Inflammatory macrophage treated with lipopolysaccharide for 4 hours (primary cell): ENCODE results near the gene ZHX3.

Experiments used
- DNase-seq: peaks from one replicate; pipeline ENCODE4 v3.0.0-alpha.2; 2020

Gene ZHX3

DNA sequence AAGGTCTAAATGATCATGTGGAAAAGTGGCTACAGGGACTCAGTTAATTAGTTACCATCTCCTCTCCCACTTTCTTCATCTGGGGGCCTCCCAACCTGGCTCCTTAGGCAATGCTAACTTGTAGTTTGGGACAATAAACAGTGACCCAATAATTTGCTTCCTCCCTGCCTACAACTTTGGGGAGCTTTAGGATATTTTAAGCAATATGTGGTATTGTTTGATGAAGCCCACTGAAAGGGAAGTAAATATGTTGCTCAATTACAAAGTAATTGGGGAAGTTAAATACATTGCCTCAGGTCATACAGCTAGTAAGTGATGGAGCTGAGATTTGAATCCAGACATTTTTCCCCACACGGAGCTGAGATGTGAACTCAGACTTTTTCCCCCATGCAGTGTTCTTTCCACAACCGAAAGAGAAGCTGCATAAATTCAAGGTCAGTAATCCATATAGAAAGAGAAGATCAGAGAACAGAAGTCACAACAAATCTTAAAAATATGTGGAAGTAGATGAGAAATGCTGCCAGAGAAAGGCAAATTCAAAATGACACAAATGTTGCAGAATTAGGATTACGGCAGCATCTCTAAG, 26.6 kb downstream of the ZHX3 start:
- peak; percentile 76 for DNase-seq

DNA sequence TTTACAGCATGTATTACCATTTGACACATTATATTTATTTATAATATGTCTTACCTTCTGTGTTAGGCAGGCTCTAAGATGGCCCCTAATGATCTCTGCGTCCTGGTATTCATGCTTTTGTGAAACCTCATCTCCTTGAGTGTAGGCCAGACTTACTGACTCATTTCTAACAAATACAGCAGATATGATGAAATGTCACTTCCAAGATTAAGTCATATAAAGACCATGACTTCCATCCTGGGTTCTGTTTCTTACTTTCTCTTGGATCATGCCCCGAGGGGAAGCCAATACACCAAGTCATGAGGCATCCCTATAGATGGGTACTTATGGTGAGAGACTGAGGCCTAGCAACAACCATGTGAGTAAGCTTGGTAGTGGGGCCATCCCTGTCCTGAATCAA, 30.2 kb downstream of the ZHX3 start:
- peak; percentile 29 for DNase-seq

DNA sequence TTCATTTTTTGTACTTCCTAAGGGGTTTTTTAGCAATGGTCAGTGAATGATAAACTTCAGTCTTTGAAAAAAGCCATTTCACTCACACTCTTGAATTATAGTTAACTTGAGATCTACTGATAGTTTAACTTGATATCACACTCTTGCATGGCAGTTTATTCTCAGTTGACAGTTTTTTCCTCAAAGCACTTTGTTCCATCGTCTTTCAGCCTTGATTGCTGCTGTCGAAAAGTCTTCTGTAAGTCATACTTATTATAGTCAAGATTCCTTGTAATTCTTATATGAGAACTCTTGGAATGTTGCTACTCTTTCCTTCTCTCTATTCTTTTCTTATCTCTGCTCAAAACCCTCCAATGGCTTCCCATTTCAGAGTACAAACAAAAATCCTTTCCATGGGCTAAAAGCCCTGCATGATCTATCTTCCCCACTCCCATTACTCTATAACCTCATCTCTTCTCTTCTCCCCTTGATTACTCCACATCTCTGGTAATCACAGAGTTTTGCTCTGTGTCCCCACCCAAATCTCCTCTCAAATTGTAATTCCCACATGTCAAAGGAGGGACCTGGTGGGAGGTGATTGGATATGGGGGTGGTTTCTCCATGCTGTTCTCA, 31.2 kb downstream of the ZHX3 start:
- DNase-seq = no peak

DNA sequence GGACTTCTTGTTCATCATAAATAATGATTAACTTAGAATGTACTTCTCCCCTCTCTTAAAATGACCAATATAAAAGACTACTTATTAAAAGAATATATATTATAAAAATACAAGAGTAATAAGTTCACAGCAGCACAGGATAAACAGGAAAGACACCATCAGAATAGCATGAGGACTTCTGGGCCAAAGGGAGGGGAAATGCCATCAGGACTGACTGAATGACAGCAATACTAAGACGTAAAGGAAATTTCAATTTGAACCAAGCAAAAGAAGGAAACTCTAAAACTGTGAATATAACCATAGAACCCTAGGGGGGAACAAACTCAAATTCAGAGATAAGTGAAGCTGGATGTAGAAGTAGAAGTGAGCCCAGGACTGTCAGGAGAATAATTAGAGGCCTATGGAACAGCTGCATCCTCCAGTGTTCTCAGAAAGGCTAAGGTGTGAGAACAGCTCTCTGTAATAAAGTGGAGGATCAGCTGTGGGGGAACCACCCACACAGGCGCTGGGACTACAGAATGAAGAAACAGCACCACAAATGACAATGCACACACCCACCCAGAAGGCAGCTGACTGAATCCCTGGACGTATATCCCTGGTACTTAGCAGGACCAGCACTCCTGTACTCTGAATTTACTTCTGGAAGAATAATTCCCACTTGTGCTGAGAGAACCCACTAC, 37.8 kb downstream of the ZHX3 start:
- no peak for DNase-seq

DNA sequence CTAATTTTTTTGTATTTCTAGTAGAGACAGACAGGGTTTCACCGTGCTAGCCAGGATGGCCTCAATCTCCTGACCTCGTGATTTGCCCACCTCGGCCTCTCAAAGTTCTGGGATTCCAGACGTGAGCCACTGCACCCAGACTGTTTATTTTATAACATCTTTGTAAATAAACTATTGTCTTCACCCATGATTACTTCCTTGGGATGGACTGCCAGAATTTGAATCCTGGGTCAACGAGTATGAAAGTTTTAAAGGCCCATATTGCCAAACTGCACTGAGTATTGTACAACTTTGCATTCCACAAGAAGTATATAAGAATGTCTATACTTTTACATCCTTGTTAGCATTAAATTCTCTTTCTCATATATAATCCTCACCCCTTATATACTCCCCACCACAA, 38.6 kb downstream of the ZHX3 start:
- DNase-seq = no peak

GRCh38 chr20:41277049-41277448, 40.5 kb downstream of the ZHX3 start:
- no peak for DNase-seq

GRCh38 chr20:41276317-41276751, 41.2 kb downstream of the ZHX3 start:
- no peak for DNase-seq

DNA sequence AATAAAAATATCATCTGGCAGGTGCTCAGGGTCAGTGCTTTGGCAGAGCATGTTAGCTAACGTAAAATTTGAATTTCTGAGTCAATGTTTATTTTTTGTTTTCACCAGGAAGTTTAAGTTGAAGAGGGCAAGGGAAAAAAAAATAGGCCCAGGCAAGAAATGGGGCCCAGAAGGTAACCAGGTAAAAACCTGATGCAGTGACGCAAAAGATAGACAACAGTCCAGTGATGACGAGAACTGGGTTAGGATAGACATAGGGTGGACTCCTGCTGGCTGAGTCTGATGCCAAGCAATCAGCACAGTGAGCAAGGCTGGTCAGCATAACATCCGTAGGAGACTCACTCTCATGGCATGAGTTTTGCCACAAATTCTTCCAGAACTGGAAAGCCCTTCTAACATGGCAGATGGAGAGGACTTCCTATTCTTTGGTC, 42.2 kb downstream of the ZHX3 start:
- no peak for DNase-seq

- no peak for DNase-seq
These were observed 43.4 kb downstream of the ZHX3 start for GRCh38 chr20:41274152-41274551.

- DNase-seq = no peak
These were observed 44.1 kb downstream of the ZHX3 start for GRCh38 chr20:41273445-41273844.

- no peak for DNase-seq
These were observed 45.2 kb downstream of the ZHX3 start for GRCh38 chr20:41272339-41272738.

DNA sequence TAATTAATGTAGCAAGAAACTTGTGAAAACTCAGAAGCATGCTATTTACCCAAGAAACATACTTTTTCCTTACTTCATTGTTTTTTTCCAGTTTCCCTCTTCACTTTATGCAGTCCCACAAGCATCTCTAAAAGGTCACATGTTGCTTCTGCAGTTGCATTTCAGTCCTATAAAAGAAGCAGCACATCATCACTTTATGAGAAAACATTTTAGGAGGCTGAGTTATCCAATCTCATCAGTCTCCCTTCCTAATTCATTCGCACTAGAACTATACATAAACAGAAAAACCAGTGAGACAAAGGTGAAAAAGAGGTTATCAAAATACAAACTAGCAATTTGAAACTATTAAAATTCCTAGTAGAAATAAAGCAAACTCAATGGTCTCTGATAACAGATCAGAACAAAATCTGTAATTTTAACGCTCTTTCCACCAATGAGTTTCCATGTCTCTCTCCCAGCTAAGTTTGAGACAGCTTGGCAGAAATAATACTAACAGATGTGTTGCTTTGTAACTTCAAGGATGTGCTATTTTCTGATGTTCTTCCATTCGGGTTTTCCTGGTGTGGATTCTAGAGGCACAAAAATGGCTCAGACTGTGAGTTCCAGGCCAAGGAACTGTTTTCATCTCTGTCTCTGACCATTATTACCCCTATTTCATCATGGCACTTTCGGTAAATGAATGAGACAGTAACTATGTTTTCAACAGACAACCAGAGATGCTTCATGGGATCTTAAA, 48.4 kb downstream of the ZHX3 start:
- DNase-seq = no peak

GRCh38 chr20:41268402-41268801, 49.1 kb downstream of the ZHX3 start:
- DNase-seq = no peak

DNA sequence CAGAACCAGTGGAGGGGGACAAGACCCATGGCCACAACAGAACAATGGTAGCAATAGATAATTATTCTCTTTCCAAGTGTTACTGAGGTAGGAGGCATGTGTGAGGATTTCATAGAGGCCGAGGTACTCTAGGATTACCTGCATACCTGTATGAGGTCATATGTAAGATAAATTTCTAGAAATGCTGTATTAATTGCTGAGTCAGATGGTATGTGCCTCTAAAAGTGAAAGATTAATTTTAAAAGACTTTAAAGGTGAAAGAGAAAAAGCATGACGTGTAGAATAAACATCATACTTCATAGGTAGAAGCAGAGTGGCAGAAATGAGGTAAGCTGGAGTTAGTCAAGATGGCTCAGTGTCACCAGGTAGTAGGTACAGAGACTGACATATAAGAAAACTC, 51.6 kb downstream of the ZHX3 start:
- DNase-seq = no peak

- no peak for DNase-seq
These were observed 52.7 kb downstream of the ZHX3 start for GRCh38 chr20:41264819-41265218.

- no peak for DNase-seq
These were observed 55.5 kb downstream of the ZHX3 start for GRCh38 chr20:41261790-41262717.

GRCh38 chr20:41261260-41261659, 56.3 kb downstream of the ZHX3 start:
- no peak for DNase-seq

DNA sequence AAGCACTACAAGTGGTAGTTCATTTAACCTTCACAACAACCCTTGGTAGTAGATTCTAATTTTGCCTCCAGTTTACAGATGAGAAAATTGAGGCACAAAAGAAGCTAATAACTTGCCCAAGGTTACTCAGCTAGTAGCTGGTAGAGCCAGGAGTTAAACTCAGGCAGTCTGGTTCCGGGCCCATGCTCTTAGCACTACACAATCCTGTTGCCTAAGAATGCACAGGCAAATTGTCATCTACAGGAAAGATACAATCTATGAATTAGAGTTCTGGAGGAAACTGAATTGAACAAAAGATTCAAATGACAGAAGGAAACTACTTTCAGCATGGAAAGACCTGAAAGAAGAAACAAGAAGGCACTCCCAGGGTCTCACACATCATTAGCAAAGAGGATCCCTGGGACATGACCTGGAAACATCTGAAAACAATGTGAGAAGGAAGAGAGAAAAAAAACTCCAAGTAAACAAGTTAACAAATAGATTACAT, 56.8 kb downstream of the ZHX3 start:
- DNase-seq = no peak

GRCh38 chr20:41259309-41259708, 58.2 kb downstream of the ZHX3 start:
- DNase-seq = no peak

GRCh38 chr20:41258474-41258873, 59.1 kb downstream of the ZHX3 start:
- DNase-seq = no peak

- DNase-seq = no peak
These were observed 61.0 kb downstream of the ZHX3 start for GRCh38 chr20:41256516-41256915.

DNA sequence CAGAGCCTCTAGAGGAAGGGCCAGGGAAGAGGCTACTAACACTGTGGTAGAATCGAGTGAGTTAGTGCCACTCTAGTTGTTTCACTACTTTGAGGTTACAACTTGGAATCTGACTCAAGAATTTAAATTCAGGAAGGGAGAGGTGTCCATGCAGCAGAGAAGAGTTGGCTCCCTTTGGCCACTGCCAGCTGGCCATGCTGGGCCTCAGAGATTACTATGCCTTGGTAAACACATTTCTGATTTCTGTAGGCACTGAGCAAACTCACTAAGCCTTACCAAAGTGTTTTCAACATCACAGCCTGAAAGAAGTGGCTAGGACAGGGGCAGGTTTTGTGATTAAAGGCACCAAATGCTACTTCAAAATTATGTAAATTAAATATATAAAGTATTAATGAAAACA, 61.9 kb downstream of the ZHX3 start:
- DNase-seq = no peak
